Liver (tissue), 9 donors: ENCODE results near the gene JAM3. TPM values are rescaled to one million over a fixed set of nuclear protein-coding genes. Genes with fewer than 3 reads are reported as not detected.

ENCODE experiments used
- DNase-seq: peaks from one replicate; pipeline ENCODE4 v3.0.0-alpha.2; 2017; ENCODE audit warnings: low spot score
- H3K27ac ChIP-seq, 2 donors: one replicate each; pipeline ENCODE4 v1.7.0; 2013; ENCODE audit warnings: inconsistent platforms in 2 of 2, low read length in 2 of 2, control low read depth in 1 of 2, low read depth in 1 of 2, mild to moderate bottlenecking in 1 of 2
- H3K27me3 ChIP-seq, 4 donors: one replicate each; pipeline versions ENCODE4 v1.6.1 to v1.7.0; 2013; ENCODE audit warnings: low read length in 3 of 4, inconsistent platforms in 1 of 4, mild to moderate bottlenecking in 1 of 4, moderate library complexity in 1 of 4; ENCODE audit not compliant: control insufficient read depth in 4 of 4, insufficient read depth in 4 of 4
- H3K36me3 ChIP-seq, 4 donors: one replicate each; pipeline versions ENCODE4 v1.6.1 to v1.7.0; 2013; ENCODE audit warnings: low read length in 3 of 4, mild to moderate bottlenecking in 3 of 4, low read depth in 1 of 4, moderate library complexity in 1 of 4; ENCODE audit not compliant: control insufficient read depth in 4 of 4, insufficient read depth in 3 of 4
- H3K4me1 ChIP-seq, 4 donors: one replicate each; pipeline versions ENCODE4 v1.6.1 to v1.7.0; 2013; ENCODE audit warnings: low read length in 3 of 4, mild to moderate bottlenecking in 3 of 4, moderate library complexity in 1 of 4; ENCODE audit not compliant: control insufficient read depth in 4 of 4, insufficient read depth in 4 of 4
- H3K4me3 ChIP-seq, 3 donors: one replicate each; pipeline versions ENCODE4 v1.6.1 to v1.7.0; 2013; ENCODE audit warnings: low read length in 3 of 3, control low read depth in 1 of 3, low read depth in 1 of 3, mild to moderate bottlenecking in 1 of 3
- H3K9ac ChIP-seq, 2 donors: one replicate each; pipeline ENCODE4 v1.7.0; 2013; ENCODE audit warnings: low read length in 2 of 2, mild to moderate bottlenecking in 2 of 2, moderate library complexity in 2 of 2, control low read depth in 1 of 2, low read depth in 1 of 2
- H3K9me3 ChIP-seq, 4 donors: one replicate each; pipeline versions ENCODE4 v1.6.1 to v1.7.0; 2013; ENCODE audit warnings: low read length in 3 of 4; ENCODE audit not compliant: control insufficient read depth in 4 of 4
- CTCF ChIP-seq: fragments of 150-350 bp; IDR thresholded peaks from 2 replicates; pipeline ENCODE4 v1.5.1; 2017; ENCODE audit warnings: improper control_type of control experiment, low read depth, low read length; ENCODE audit not compliant: missing input control
- EGR1 ChIP-seq, 2 donors: IDR thresholded peaks; 2 replicates each; pipeline ENCODE4 v1.6.1; 2016 to 2018; ENCODE audit warnings: antibody characterized with exemption in 2 of 2, low read depth in 2 of 2
- FOXA1 ChIP-seq: IDR thresholded peaks from 2 replicates; pipeline ENCODE4 v1.6.1; 2016; ENCODE audit warnings: antibody characterized with exemption
- FOXA2 ChIP-seq: IDR thresholded peaks from 2 replicates; pipeline ENCODE4 v1.6.1; 2016; ENCODE audit warnings: antibody characterized with exemption
- GABPA ChIP-seq, 2 donors: IDR thresholded peaks in 1 of 2; conservative IDR thresholded peaks in 1 of 2; 2 replicates each; pipeline ENCODE4 v1.6.1; 2016; ENCODE audit warnings: antibody characterized with exemption in 2 of 2, mild to moderate bottlenecking in 1 of 2, moderate library complexity in 1 of 2
- HNF4A ChIP-seq, 2 donors: conservative IDR thresholded peaks; 2 replicates each; pipeline ENCODE4 v1.6.1; 2016; ENCODE audit warnings: antibody characterized with exemption in 2 of 2, mild to moderate bottlenecking in 2 of 2
- HNF4G ChIP-seq: IDR thresholded peaks from 2 replicates; pipeline ENCODE4 v1.6.1; 2016; ENCODE audit warnings: antibody characterized with exemption
- JUND ChIP-seq, 2 donors: IDR thresholded peaks; 2 replicates each; pipeline ENCODE4 v1.6.1; 2016; ENCODE audit warnings: antibody characterized with exemption in 2 of 2
- NR2F2 ChIP-seq: IDR thresholded peaks from 2 replicates; pipeline ENCODE4 v1.6.1; 2016; ENCODE audit warnings: antibody characterized with exemption
- RAD21 ChIP-seq, 2 donors: IDR thresholded peaks; 2 replicates each; pipeline ENCODE4 v1.6.1; 2016; ENCODE audit warnings: antibody characterized with exemption in 2 of 2, mild to moderate bottlenecking in 2 of 2
- RXRA ChIP-seq, 2 donors: IDR thresholded peaks; 2 replicates each; pipeline ENCODE4 v1.6.1; 2017 to 2018; ENCODE audit warnings: antibody characterized with exemption in 2 of 2, mild to moderate bottlenecking in 1 of 2
- SP1 ChIP-seq: IDR thresholded peaks from 2 replicates; pipeline ENCODE4 v1.6.1; 2018; ENCODE audit warnings: antibody characterized with exemption, mild to moderate bottlenecking
- TAF1 ChIP-seq: conservative IDR thresholded peaks from 2 replicates; pipeline ENCODE4 v1.6.1; 2016; ENCODE audit warnings: antibody characterized with exemption, mild to moderate bottlenecking
- YY1 ChIP-seq: IDR thresholded peaks from 2 replicates; pipeline ENCODE4 v1.6.1; 2016; ENCODE audit warnings: antibody characterized with exemption, mild to moderate bottlenecking
- ZBTB33 ChIP-seq: IDR thresholded peaks from 2 replicates; pipeline ENCODE4 v1.6.1; 2016; ENCODE audit warnings: antibody characterized with exemption
- WGBS: extraction: QIAGEN DNeasy Blood & Tissue Kit; methylation state at CpG from one replicate; pipeline ENCODE4 v1.1.7; 2013; 5-methylcytosine and 5-hydroxymethylcytosine counted together
- polyA plus RNA-seq, 2 donors: library from polyadenylated mRNA; stranded (reverse) in 1 of 2; unstranded in 1 of 2; fragments of 200-250 nt in 1 of 2; fragments of >200 nt in 1 of 2; fragmentation: Nextera tagmentation in 1 of 2; extraction: Ambion mirVana in 1 of 2; gene quantifications; one replicate each; pipeline versions ENCODE4 v1.2.1 to v1.2.3, GENCODE V29; 2013 to 2015
- total RNA-seq, 2 donors: library from RNA; depleted of rRNA; stranded (reverse); fragments of >200 nt; gene quantifications; one replicate each; pipeline ENCODE4 v1.2.3, GENCODE V29; 2014
- TF ChIP-seq, protein P1 (sequence below): IDR thresholded peaks from 2 replicates; pipeline ENCODE4 v1.6.1; 2016; ENCODE audit warnings: antibody characterized with exemption
- TF ChIP-seq, protein P2 (sequence below): IDR thresholded peaks from 2 replicates; pipeline ENCODE4 v1.6.1; 2016; ENCODE audit warnings: antibody characterized with exemption
- TF ChIP-seq, protein P3 (sequence below): IDR thresholded peaks from 2 replicates; pipeline ENCODE4 v1.6.1; 2016; ENCODE audit warnings: antibody characterized with exemption, mild to moderate bottlenecking
- donor health status: healthy.
- donor health status: healthy.
- donor health status: healthy.
- donor health status: healthy.
- donor health status: healthy.

Gene JAM3
- total and polyA plus RNA-seq, 4 donors, result 1.6 to 4.3 (median 2.1) TPM

DNA sequence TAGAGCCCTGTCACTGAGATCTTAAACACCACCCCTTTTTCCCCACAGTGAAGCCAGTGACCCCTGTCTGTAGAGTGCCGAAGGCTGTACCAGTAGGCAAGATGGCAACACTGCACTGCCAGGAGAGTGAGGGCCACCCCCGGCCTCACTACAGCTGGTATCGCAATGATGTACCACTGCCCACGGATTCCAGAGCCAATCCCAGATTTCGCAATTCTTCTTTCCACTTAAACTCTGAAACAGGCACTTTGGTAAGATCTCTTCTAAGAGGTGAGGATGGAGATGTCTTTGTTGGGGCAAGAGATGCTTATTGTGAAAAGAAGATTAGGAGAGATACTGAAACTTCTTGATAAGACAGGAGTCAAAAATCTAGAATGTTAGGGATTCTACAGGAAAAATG is 75.9 kb downstream of the JAM3 start:
- no peak for DNase-seq
- Histone ChIP-seq H3K27ac (no peak overlapping the region), H3K27me3 (no peaks in the 10 kb centered on the region), H3K36me3 (peaks cover 0 to 7% (median 6%) of the 10 kb centered on the region in 4 donors), H3K9me3 (no peaks in the 10 kb centered on the region), H3K4me1 (no peaks in the 10 kb centered on the region), H3K9ac (no peak overlapping the region), H3K4me3 (no peak overlapping the region)
- WGBS, result 83% methylated on average over 5 of the region's 5 CpGs
- TF ChIP-seq EGR1 (IDR thresholded peaks at IDR 0.05; ENCODE audit: low read depth in 2 of 2), result no peak
- TF ChIP-seq, protein P1, sequence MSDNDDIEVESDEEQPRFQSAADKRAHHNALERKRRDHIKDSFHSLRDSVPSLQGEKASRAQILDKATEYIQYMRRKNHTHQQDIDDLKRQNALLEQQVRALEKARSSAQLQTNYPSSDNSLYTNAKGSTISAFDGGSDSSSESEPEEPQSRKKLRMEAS, result no peak
- TF ChIP-seq, protein P2, sequence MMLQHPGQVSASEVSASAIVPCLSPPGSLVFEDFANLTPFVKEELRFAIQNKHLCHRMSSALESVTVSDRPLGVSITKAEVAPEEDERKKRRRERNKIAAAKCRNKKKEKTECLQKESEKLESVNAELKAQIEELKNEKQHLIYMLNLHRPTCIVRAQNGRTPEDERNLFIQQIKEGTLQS, result no peak
- no peak for TF ChIP-seq HNF4A (conservative IDR thresholded peaks at IDR 0.05)
- no peak for TF ChIP-seq RAD21 (IDR thresholded peaks at IDR 0.05)
- no peak for TF ChIP-seq JUND (IDR thresholded peaks at IDR 0.05)

DNA sequence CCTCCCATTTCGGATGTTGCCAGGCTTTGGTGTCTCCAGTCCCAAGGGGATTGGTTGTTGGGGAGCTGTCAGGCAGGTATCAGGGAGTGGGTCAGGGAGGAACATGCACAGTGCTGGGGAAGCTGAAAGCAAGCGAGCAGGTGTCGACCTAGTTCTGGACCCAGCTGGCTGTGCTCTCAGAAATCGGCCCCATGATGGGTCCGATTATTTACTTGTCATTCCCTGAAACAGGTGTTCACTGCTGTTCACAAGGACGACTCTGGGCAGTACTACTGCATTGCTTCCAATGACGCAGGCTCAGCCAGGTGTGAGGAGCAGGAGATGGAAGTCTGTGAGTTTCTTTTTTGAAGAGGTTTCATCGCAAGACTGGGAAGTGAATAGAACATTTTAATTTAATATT is 76.8 kb downstream of the JAM3 start:
- Histone ChIP-seq H3K36me3 (peaks cover 0 to 11% (median 7%) of the 10 kb centered on the region in 4 donors), H3K27ac (no peak overlapping the region), H3K9ac (no peak overlapping the region), H3K9me3 (no peaks in the 10 kb centered on the region), H3K4me1 (no peaks in the 10 kb centered on the region), H3K4me3 (no peak overlapping the region), H3K27me3 (no peaks in the 10 kb centered on the region)
- WGBS, result 97% methylated on average over 8 of the region's 8 CpGs
- TF ChIP-seq FOXA1 (no peak), JUND (IDR thresholded peaks at IDR 0.05) (no peak), RAD21 (IDR thresholded peaks at IDR 0.05) (no peak), FOXA2 (no peak)
- DNase-seq, result no peak

DNA sequence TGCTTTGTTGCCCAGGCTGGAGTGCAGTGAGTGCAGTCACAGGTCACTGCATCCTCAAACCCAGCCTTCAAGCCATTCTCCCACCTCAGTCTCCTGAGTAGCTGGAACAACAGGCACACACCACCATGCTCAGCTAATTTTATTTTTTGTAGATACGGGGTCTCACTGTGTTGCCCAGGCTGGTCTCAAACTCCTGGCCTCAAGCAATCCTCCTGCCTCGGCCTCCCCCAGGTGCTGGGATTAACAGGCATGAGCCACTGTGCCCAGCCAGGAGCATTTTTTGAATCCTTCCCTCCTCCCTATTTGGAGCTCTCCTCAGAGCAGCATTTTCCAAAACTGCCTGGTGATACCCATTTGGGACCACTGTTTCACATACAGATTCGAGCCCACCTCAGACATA is 77.7 kb downstream of the JAM3 start:
- TF ChIP-seq, protein P1, result no peak
- TF ChIP-seq TAF1 (no peak), ZBTB33 (no peak), RXRA (IDR thresholded peaks at IDR 0.05) (no peak), FOXA2 (no peak), NR2F2 (no peak), HNF4G (no peak), FOXA1 (no peak), YY1 (no peak), JUND (IDR thresholded peaks at IDR 0.05) (no peak), HNF4A (conservative IDR thresholded peaks at IDR 0.05) (no peak), RAD21 (IDR thresholded peaks at IDR 0.05) (no peak), SP1 (no peak), CTCF (no peak), EGR1 (IDR thresholded peaks at IDR 0.05; ENCODE audit: low read depth in 2 of 2) (no peak), GABPA (IDR thresholded peaks at IDR 0.05 in 1 of 2, conservative IDR thresholded peaks at IDR 0.05 in 1 of 2) (no peak)
- TF ChIP-seq, protein P2, result no peak
- TF ChIP-seq, protein P3, sequence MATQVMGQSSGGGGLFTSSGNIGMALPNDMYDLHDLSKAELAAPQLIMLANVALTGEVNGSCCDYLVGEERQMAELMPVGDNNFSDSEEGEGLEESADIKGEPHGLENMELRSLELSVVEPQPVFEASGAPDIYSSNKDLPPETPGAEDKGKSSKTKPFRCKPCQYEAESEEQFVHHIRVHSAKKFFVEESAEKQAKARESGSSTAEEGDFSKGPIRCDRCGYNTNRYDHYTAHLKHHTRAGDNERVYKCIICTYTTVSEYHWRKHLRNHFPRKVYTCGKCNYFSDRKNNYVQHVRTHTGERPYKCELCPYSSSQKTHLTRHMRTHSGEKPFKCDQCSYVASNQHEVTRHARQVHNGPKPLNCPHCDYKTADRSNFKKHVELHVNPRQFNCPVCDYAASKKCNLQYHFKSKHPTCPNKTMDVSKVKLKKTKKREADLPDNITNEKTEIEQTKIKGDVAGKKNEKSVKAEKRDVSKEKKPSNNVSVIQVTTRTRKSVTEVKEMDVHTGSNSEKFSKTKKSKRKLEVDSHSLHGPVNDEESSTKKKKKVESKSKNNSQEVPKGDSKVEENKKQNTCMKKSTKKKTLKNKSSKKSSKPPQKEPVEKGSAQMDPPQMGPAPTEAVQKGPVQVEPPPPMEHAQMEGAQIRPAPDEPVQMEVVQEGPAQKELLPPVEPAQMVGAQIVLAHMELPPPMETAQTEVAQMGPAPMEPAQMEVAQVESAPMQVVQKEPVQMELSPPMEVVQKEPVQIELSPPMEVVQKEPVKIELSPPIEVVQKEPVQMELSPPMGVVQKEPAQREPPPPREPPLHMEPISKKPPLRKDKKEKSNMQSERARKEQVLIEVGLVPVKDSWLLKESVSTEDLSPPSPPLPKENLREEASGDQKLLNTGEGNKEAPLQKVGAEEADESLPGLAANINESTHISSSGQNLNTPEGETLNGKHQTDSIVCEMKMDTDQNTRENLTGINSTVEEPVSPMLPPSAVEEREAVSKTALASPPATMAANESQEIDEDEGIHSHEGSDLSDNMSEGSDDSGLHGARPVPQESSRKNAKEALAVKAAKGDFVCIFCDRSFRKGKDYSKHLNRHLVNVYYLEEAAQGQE, result no peak
- Histone ChIP-seq H3K36me3 (peaks cover 0 to 16% (median 8%) of the 10 kb centered on the region in 4 donors), H3K9me3 (no peaks in the 10 kb centered on the region), H3K4me3 (no peak overlapping the region), H3K27me3 (no peaks in the 10 kb centered on the region), H3K9ac (no peak overlapping the region), H3K4me1 (no peaks in the 10 kb centered on the region), H3K27ac (no peak overlapping the region)
- no peak for DNase-seq
- whole genome bisulfite sequencing, result 97% methylated on average over 3 of the region's 3 CpGs
